Activated CD4-positive, alpha-beta T cell treated with anti-CD3 and anti-CD28 coated beads for 36 hours (primary cell): ENCODE measurements around the gene TCF3. TPM values are rescaled to one million over a fixed set of nuclear protein-coding genes. Genes with fewer than 3 reads are reported as not detected.
"Not testable (repeated sequence)": the region's sequence is repeated elsewhere in the genome, so short reads cannot be mapped to it uniquely, and the experiment has no call there.

Experiments used
- ATAC-seq: fragments of 200-7000 bp; cut with Tn5 transposase; one replicate; pipeline ENCODE4 v1.10.0; 2021; ENCODE audit warnings: mild to moderate bottlenecking, moderate library complexity
- CTCF ChIA-PET: fragments of 350-600 bp; sonication (Branson Sonifier 250); formaldehyde crosslinking; loops from one replicate; lab custom pipeline; 2021; ENCODE audit warnings: antibody characterized with exemption; lab: Charles Lee
- POLR2A ChIA-PET: fragments of 350-600 bp; sonication (Branson Sonifier 250); formaldehyde crosslinking; loops from one replicate; lab custom pipeline; 2021; ENCODE audit warnings: antibody characterized with exemption, inconsistent platforms; lab: Charles Lee
- DNase-seq: peaks from one replicate; pipeline ENCODE4 v3.0.0-alpha.2; 2020
- H3K27ac Mint-ChIP-seq: one replicate; pipeline ENCODE4 v1.8.0; 2021; ENCODE audit warnings: mixed read lengths
- H3K27me3 Mint-ChIP-seq: one replicate; pipeline ENCODE4 v1.8.0; 2021; ENCODE audit warnings: mixed read lengths
- H3K36me3 Mint-ChIP-seq: one replicate; pipeline ENCODE4 v1.8.0; 2021; ENCODE audit warnings: low read depth, mixed read lengths
- H3K4me1 Mint-ChIP-seq: one replicate; pipeline ENCODE4 v1.8.0; 2021; ENCODE audit warnings: mixed read lengths
- H3K4me3 Mint-ChIP-seq: one replicate; pipeline ENCODE4 v1.8.0; 2021; ENCODE audit warnings: mild to moderate bottlenecking, moderate library complexity, mixed read lengths
- H3K9me3 Mint-ChIP-seq: one replicate; pipeline ENCODE4 v1.8.0; 2021; ENCODE audit warnings: low read depth, mixed read lengths
- intact Hi-C, 2 experiments: fragments of 100-400 bp; cut with DNase I in 1 of 2; cut with micrococcal nuclease in 1 of 2; formaldehyde crosslinking; loops; one replicate each; pipeline versions ENCODE4 v1.14.2 to v1.15.1; 2022 to 2024; cut with DNase I, micrococcal nuclease
- total RNA-seq, 2 experiments: library from RNA; stranded (reverse); gene quantifications; one replicate each; pipeline ENCODE4 v1.2.3, GENCODE V29; 2021

TCF3 gene
- 100 to 1,000 TPM; 115 to 133 TPM for total RNA-seq

- no peaks in the 10 kb centered on the region for H3K9me3 Mint-ChIP-seq
- CTCF ChIA-PET = interaction anchor here (0.7 to 1.2 kb wide), 4 partner anchors 20 to 185 kb away, joined by 3 to 6 read pairs (median 3); partner anchors contain the start of gene UQCR11
- DNase-seq (peak; percentile 99), ATAC-seq (peak; percentile 94)
- H3K4me1 Mint-ChIP-seq = peaks cover 32% of the 10 kb centered on the region
- H3K27me3 Mint-ChIP-seq = no peaks in the 10 kb centered on the region
- peaks cover 14% of the 10 kb centered on the region for H3K36me3 Mint-ChIP-seq
- H3K27ac Mint-ChIP-seq = peak within 1 kb of the TSS; percentile 91
- intact Hi-C loops = loop anchor here (1.0 to 5.0 kb wide), 18 partner anchors 20 to 970 kb away; partner anchors contain the start of genes MBD3 (in 2 of the 2), ATP8B3 (in 1 of the 2), C19orf25 (in 1 of the 2) and FAM174C (in 1 of the 2)
- H3K4me3 Mint-ChIP-seq = peak within 1 kb of the TSS; percentile 88
- POLR2A ChIA-PET = interaction anchor here (0.7 to 1.2 kb wide), 2 partner anchors 62 kb away, joined by 4 to 7 read pairs; no protein-coding TSS in a partner anchor
Observed at GRCh38 chr19:1652471-1653299, at the start of gene TCF3. Gene TCF3 (minus strand): TSS chr19:1652615. CDS start chr19:1650248, 2,367 bp downstream.

GRCh38 chr19:1700733-1701663, 48.6 kb upstream of the TCF3 start:
- no peak for DNase-seq

GRCh38 chr19:1699998-1700732, 47.8 kb upstream of the TCF3 start:
- ChIA-PET CTCF (no interaction called here), POLR2A (no interaction called here)
- Mint-ChIP-seq H3K4me3 (no peak overlapping the region), H3K27me3 (peaks cover 24% of the 10 kb centered on the region), H3K9me3 (peaks cover 8% of the 10 kb centered on the region), H3K4me1 (peaks cover 9% of the 10 kb centered on the region), H3K36me3 (no peaks in the 10 kb centered on the region), H3K27ac (no peak overlapping the region)
- DNase-seq (no peak), ATAC-seq (no peak)
- intact Hi-C loops = no loop called here

More at GRCh38 chr19:1700733-1701663, 48.6 kb upstream of the TCF3 start:
- ChIA-PET POLR2A (no interaction called here), CTCF (no interaction called here)
- Mint-ChIP-seq H3K9me3 (peaks cover 3% of the 10 kb centered on the region), H3K4me1 (peaks cover 9% of the 10 kb centered on the region), H3K4me3 (no peak overlapping the region), H3K36me3 (no peaks in the 10 kb centered on the region), H3K27me3 (peaks cover 31% of the 10 kb centered on the region), H3K27ac (no peak overlapping the region)
- ATAC-seq = no peak
- intact Hi-C loops = no loop called here

GRCh38 chr19:1699386-1699785, 47.0 kb upstream of the TCF3 start:
- POLR2A ChIA-PET = no interaction called here
- peaks cover 9% of the 10 kb centered on the region for H3K9me3 Mint-ChIP-seq
- intact Hi-C loops = no loop called here
- DNase-seq (no peak), ATAC-seq (no peak)
- CTCF ChIA-PET = no interaction called here
- H3K4me3 Mint-ChIP-seq = no peak overlapping the region
- no peak overlapping the region for H3K27ac Mint-ChIP-seq
- peaks cover 9% of the 10 kb centered on the region for H3K4me1 Mint-ChIP-seq
- H3K36me3 Mint-ChIP-seq = no peaks in the 10 kb centered on the region
- peaks cover 21% of the 10 kb centered on the region for H3K27me3 Mint-ChIP-seq

GRCh38 chr19:1698636-1699035, 46.2 kb upstream of the TCF3 start:
- H3K27ac Mint-ChIP-seq = no peak overlapping the region
- ATAC-seq = no peak

GRCh38 chr19:1695481-1695880, 43.1 kb upstream of the TCF3 start:
- H3K36me3 Mint-ChIP-seq, POLR2A ChIA-PET, DNase-seq, H3K4me1 Mint-ChIP-seq, H3K27ac Mint-ChIP-seq, H3K27me3 Mint-ChIP-seq, H3K9me3 Mint-ChIP-seq, intact Hi-C loops, CTCF ChIA-PET, ATAC-seq, H3K4me3 Mint-ChIP-seq: not testable (repeated sequence)

More at GRCh38 chr19:1698636-1699035, 46.2 kb upstream of the TCF3 start:
- ChIA-PET POLR2A (no interaction called here), CTCF (no interaction called here)
- Mint-ChIP-seq H3K4me1 (peaks cover 9% of the 10 kb centered on the region), H3K36me3 (no peaks in the 10 kb centered on the region), H3K27me3 (peaks cover 19% of the 10 kb centered on the region), H3K4me3 (no peak overlapping the region), H3K9me3 (peaks cover 8% of the 10 kb centered on the region)
- no peak for DNase-seq
- intact Hi-C loops = no loop called here

GRCh38 chr19:1691589-1692290, 39.3 kb upstream of the TCF3 start:
- Mint-ChIP-seq H3K36me3 (no peaks in the 10 kb centered on the region), H3K27me3 (peaks cover 20% of the 10 kb centered on the region), H3K9me3 (peaks cover 8% of the 10 kb centered on the region), H3K27ac (no peak overlapping the region), H3K4me1 (no peaks in the 10 kb centered on the region), H3K4me3 (no peak overlapping the region)
- no peak for ATAC-seq
- POLR2A ChIA-PET = no interaction called here
- CTCF ChIA-PET = interaction anchor here (1.5 kb wide), 1 partner anchor 19 kb away, joined by 4 read pairs; no protein-coding TSS in a partner anchor
- intact Hi-C loops = no loop called here
- no peak for DNase-seq

- CTCF ChIA-PET = interaction anchor here (1.5 kb wide), 1 partner anchor 18 kb away, joined by 4 read pairs; no protein-coding TSS in a partner anchor
- no peaks in the 10 kb centered on the region for H3K4me1 Mint-ChIP-seq
- H3K4me3 Mint-ChIP-seq = no peak overlapping the region
- peak; percentile 71 for DNase-seq
- no peaks in the 10 kb centered on the region for H3K36me3 Mint-ChIP-seq
- peaks cover 8% of the 10 kb centered on the region for H3K9me3 Mint-ChIP-seq
- peak; percentile 47 for ATAC-seq
- H3K27me3 Mint-ChIP-seq = peaks cover 20% of the 10 kb centered on the region
- H3K27ac Mint-ChIP-seq = no peak overlapping the region
- intact Hi-C loops = no loop called here
- POLR2A ChIA-PET = no interaction called here
Observed at GRCh38 chr19:1690699-1691307, 38.4 kb upstream of the TCF3 start.

GRCh38 chr19:1685785-1686184, 33.4 kb upstream of the TCF3 start:
- H3K27ac Mint-ChIP-seq, H3K36me3 Mint-ChIP-seq, intact Hi-C loops, H3K4me3 Mint-ChIP-seq, ATAC-seq, POLR2A ChIA-PET, DNase-seq, H3K9me3 Mint-ChIP-seq, H3K4me1 Mint-ChIP-seq: not testable (repeated sequence)
- H3K27me3 Mint-ChIP-seq = peaks cover 21% of the 10 kb centered on the region
- CTCF ChIA-PET = interaction anchor here (0.7 kb wide), 1 partner anchor 136 kb away, joined by 4 read pairs; no protein-coding TSS in a partner anchor

GRCh38 chr19:1685046-1685445, 32.6 kb upstream of the TCF3 start:
- intact Hi-C loops = no loop called here
- POLR2A ChIA-PET = no interaction called here
- no peaks in the 10 kb centered on the region for H3K4me1 Mint-ChIP-seq
- DNase-seq (no peak), ATAC-seq (no peak)
- no peaks in the 10 kb centered on the region for H3K9me3 Mint-ChIP-seq
- no peak overlapping the region for H3K4me3 Mint-ChIP-seq
- CTCF ChIA-PET = interaction anchor here (1.2 kb wide), 1 partner anchor 13 kb away, joined by 4 read pairs; no protein-coding TSS in a partner anchor
- peaks cover 16% of the 10 kb centered on the region for H3K27me3 Mint-ChIP-seq
- no peaks in the 10 kb centered on the region for H3K36me3 Mint-ChIP-seq
- no peak overlapping the region for H3K27ac Mint-ChIP-seq
